Upper lobe of right lung (tissue), 1 donor: ENCODE results near the gene SLC9A1. TPM values are rescaled to one million over a fixed set of nuclear protein-coding genes. Genes with fewer than 3 reads are reported as not detected.
"Not testable (repeated sequence)": the region's sequence is repeated elsewhere in the genome, so short reads cannot be mapped to it uniquely, and the experiment has no call there.

ENCODE experiments used
- ATAC-seq: fragments of 200-7000 bp; cut with Tn5 transposase; one replicate; pipeline ENCODE4 v1.9.1; 2020; ENCODE audit warnings: mild to moderate bottlenecking, moderate library complexity
- DNase-seq: peaks from one replicate; pipeline ENCODE4 v3.0.0-alpha.2; 2020
- H3K27ac ChIP-seq: fragments of 200-600 bp; one replicate; pipeline ENCODE4 v1.8.0; 2022
- H3K27me3 ChIP-seq: fragments of 200-600 bp; one replicate; pipeline ENCODE4 v1.8.0; 2022; ENCODE audit warnings: mild to moderate bottlenecking
- H3K36me3 ChIP-seq: fragments of 200-600 bp; one replicate; pipeline ENCODE4 v1.8.0; 2022
- H3K4me1 ChIP-seq: fragments of 200-600 bp; one replicate; pipeline ENCODE4 v1.8.0; 2022
- H3K4me3 ChIP-seq: fragments of 200-600 bp; one replicate; pipeline ENCODE4 v1.8.0; 2022; ENCODE audit warnings: mild to moderate bottlenecking
- H3K9me3 ChIP-seq: fragments of 200-600 bp; one replicate; pipeline ENCODE4 v1.8.0; 2022
- CTCF ChIP-seq: fragments of 200-600 bp; IDR thresholded peaks from one replicate; pipeline ENCODE4 v1.8.0; 2022; ENCODE audit warnings: antibody characterized with exemption
- intact Hi-C: fragments of 100-400 bp; cut with DNase I; formaldehyde crosslinking; loops from one replicate; pipeline ENCODE4 v1.11.0; 2022
- long read RNA-seq: library from polyadenylated mRNA; unstranded; transcript quantifications from one replicate; pipeline ENCODE4 v2.0.0, GENCODE V29; 2021
- total RNA-seq: library from RNA; stranded (reverse); fragmentation: NEBNext Ultra II Directional; extraction: Animal tissue kit (Norgen Biotek cat#: 25700); gene quantifications from one replicate; pipeline ENCODE4 v1.2.1, GENCODE V29; 2021
- donor health status: DM: no; HTN: yes; CAD: no; lungs with severe emphysema.

SLC9A1 gene
- total RNA-seq: 62.4 TPM
- long read RNA-seq, full-length matches to known transcripts: 18 of 77 reads
- long read RNA-seq, partial matches to known transcripts: 52 of 77 reads
- long read RNA-seq, other reads (novel, unspliced or antisense): 7 of 77 reads

GRCh38 chr1:27154991-27155781 lies at the start of gene SLC9A1:
TSS of gene SLC9A1 (minus strand) at chr1:27155125. CDS start at chr1:27154334, 791 bp downstream.
- Histone ChIP-seq H3K27ac (peak within 1 kb of the TSS; percentile 92), H3K36me3 (no peaks in the 10 kb centered on the region), H3K27me3 (no peaks in the 10 kb centered on the region), H3K4me1 (peaks cover 46% of the 10 kb centered on the region), H3K9me3 (no peaks in the 10 kb centered on the region), H3K4me3 (peak within 1 kb of the TSS; percentile 78)
- peak; percentile 95 for ATAC-seq
- DNase-seq: peak; percentile 97
- TF ChIP-seq CTCF: peak; percentile 81
- intact Hi-C loops: loop anchor here (5.0 kb wide), 1 partner anchor 38 kb away; no protein-coding TSS in a partner anchor

GRCh38 chr1:27203946-27204345 lies 49.0 kb upstream of the SLC9A1 start:
- intact Hi-C loops: no loop called here
- Histone ChIP-seq H3K27ac (no peak overlapping the region), H3K4me1 (no peaks in the 10 kb centered on the region), H3K4me3 (no peak overlapping the region), H3K27me3 (no peaks in the 10 kb centered on the region), H3K9me3 (no peaks in the 10 kb centered on the region), H3K36me3 (no peaks in the 10 kb centered on the region)
- ATAC-seq (no peak), DNase-seq (no peak)
- TF ChIP-seq CTCF: no peak

GRCh38 chr1:27201295-27201694 lies 46.4 kb upstream of the SLC9A1 start:
- Histone ChIP-seq H3K27me3 (no peaks in the 10 kb centered on the region), H3K36me3 (no peaks in the 10 kb centered on the region), H3K9me3 (no peaks in the 10 kb centered on the region), H3K27ac (no peak overlapping the region), H3K4me1 (peaks cover 3% of the 10 kb centered on the region), H3K4me3 (no peak overlapping the region)
- intact Hi-C loops: no loop called here
- DNase-seq (no peak), ATAC-seq (no peak)
- no peak for TF ChIP-seq CTCF

- intact Hi-C loops: loop anchor here (10.0 kb wide), 1 partner anchor 92 kb away; no protein-coding TSS in a partner anchor
- peaks cover 9% of the 10 kb centered on the region for H3K4me1 ChIP-seq
- no peaks in the 10 kb centered on the region for H3K36me3 ChIP-seq
- no peak overlapping the region for H3K4me3 ChIP-seq
- DNase-seq: no peak
- H3K27ac ChIP-seq: no peak overlapping the region
- H3K27me3 ChIP-seq: no peaks in the 10 kb centered on the region
- H3K9me3 ChIP-seq: no peaks in the 10 kb centered on the region
- TF ChIP-seq CTCF: no peak
- ATAC-seq: no peak
Measured at GRCh38 chr1:27193194-27193593, 38.3 kb upstream of the SLC9A1 start.

- intact Hi-C loops: loop anchor here (10.0 kb wide), 1 partner anchor 93 kb away; no protein-coding TSS in a partner anchor
- Histone ChIP-seq H3K4me1 (peaks cover 7% of the 10 kb centered on the region), H3K27me3 (no peaks in the 10 kb centered on the region), H3K36me3 (no peaks in the 10 kb centered on the region), H3K27ac (no peak overlapping the region), H3K9me3 (no peaks in the 10 kb centered on the region), H3K4me3 (no peak overlapping the region)
- ATAC-seq (peak; percentile 80), DNase-seq (no peak)
- no peak for TF ChIP-seq CTCF
Measured at GRCh38 chr1:27192039-27192529, 37.2 kb upstream of the SLC9A1 start.

- intact Hi-C loops, H3K27me3 ChIP-seq, H3K36me3 ChIP-seq, H3K4me3 ChIP-seq, ATAC-seq, H3K27ac ChIP-seq, DNase-seq, H3K9me3 ChIP-seq, H3K4me1 ChIP-seq: not testable (repeated sequence)
Measured at GRCh38 chr1:27184665-27185064, 29.7 kb upstream of the SLC9A1 start.
